HG03103 (cell line): ENCODE results near the gene GJA5.
"Not testable (repeated sequence)": the region's sequence is repeated elsewhere in the genome, so short reads cannot be mapped to it uniquely, and the experiment has no call there.

Source experiments
- ATAC-seq: cut with Tn5 transposase; IDR thresholded peaks from one replicate; pipeline ENCODE4 v1.9.1; 2021; ENCODE audit warnings: low read depth; ENCODE audit not compliant: unreplicated experiment

GJA5 gene

GRCh38 chr1:147734291-147734841 lies 26.0 kb downstream of the GJA5 start:
- ATAC-seq = not testable (repeated sequence)

GRCh38 chr1:147729315-147729714 lies 31.1 kb downstream of the GJA5 start:
- ATAC-seq = no peak

GRCh38 chr1:147726168-147726567 lies 34.2 kb downstream of the GJA5 start:
- ATAC-seq = no peak

- no peak for ATAC-seq
Observed at GRCh38 chr1:147725685-147726084, 34.7 kb downstream of the GJA5 start.

GRCh38 chr1:147723691-147724323 lies 36.6 kb downstream of the GJA5 start:
- no peak for ATAC-seq

- ATAC-seq = no peak
Observed at GRCh38 chr1:147722124-147722523, 38.3 kb downstream of the GJA5 start.

- no peak for ATAC-seq
Observed at GRCh38 chr1:147721716-147722115, 38.7 kb downstream of the GJA5 start.

GRCh38 chr1:147720557-147720956 lies 39.8 kb downstream of the GJA5 start:
- ATAC-seq = no peak

GRCh38 chr1:147719711-147720225 lies 40.6 kb downstream of the GJA5 start:
- ATAC-seq = no peak

- ATAC-seq = no peak
Observed at GRCh38 chr1:147719029-147719698, 41.2 kb downstream of the GJA5 start.

- no peak for ATAC-seq
Observed at GRCh38 chr1:147717706-147718097, 42.7 kb downstream of the GJA5 start.

- no peak for ATAC-seq
Observed at GRCh38 chr1:147717051-147717705, 43.2 kb downstream of the GJA5 start.

- no peak for ATAC-seq
Observed at GRCh38 chr1:147712605-147713004, 47.8 kb downstream of the GJA5 start.
